Glomerular visceral epithelial cell (primary cell): ENCODE measurements around the gene NYAP2.

Source experiments
- DNase-seq: peaks from one replicate; pipeline ENCODE4 v3.0.0-alpha.2; 2016; ENCODE audit errors: extremely low spot score

NYAP2 gene

GRCh38 chr2:225558399-225559071 lies 159.0 kb downstream of the NYAP2 start:
- DNase-seq, result no peak

GRCh38 chr2:225559072-225559415 lies 159.5 kb downstream of the NYAP2 start:
- DNase-seq, result no peak

- no peak for DNase-seq
Measured at GRCh38 chr2:225566798-225567197, 167.3 kb downstream of the NYAP2 start.

- no peak for DNase-seq
Measured at GRCh38 chr2:225569995-225570394, 170.5 kb downstream of the NYAP2 start.

- DNase-seq, result no peak
Measured at GRCh38 chr2:225573603-225574002, 174.1 kb downstream of the NYAP2 start.

- no peak for DNase-seq
Measured at GRCh38 chr2:225574582-225575138, 175.2 kb downstream of the NYAP2 start.

- DNase-seq, result no peak
Measured at GRCh38 chr2:225581135-225581534, 181.6 kb downstream of the NYAP2 start.

- DNase-seq, result no peak
Measured at GRCh38 chr2:225581906-225582305, 182.4 kb downstream of the NYAP2 start.

- DNase-seq, result no peak
Measured at GRCh38 chr2:225582355-225583116, 183.0 kb downstream of the NYAP2 start.

- DNase-seq, result no peak
Measured at GRCh38 chr2:225584796-225585195, 185.3 kb downstream of the NYAP2 start.

- DNase-seq, result no peak
Measured at GRCh38 chr2:225590932-225591331, 191.4 kb downstream of the NYAP2 start.

- no peak for DNase-seq
Measured at GRCh38 chr2:225597911-225598310, 198.4 kb downstream of the NYAP2 start.

GRCh38 chr2:225598426-225598825 lies 198.9 kb downstream of the NYAP2 start:
- no peak for DNase-seq

- no peak for DNase-seq
Measured at GRCh38 chr2:225598897-225599296, 199.4 kb downstream of the NYAP2 start.

GRCh38 chr2:225599856-225600255 lies 200.3 kb downstream of the NYAP2 start:
- DNase-seq, result no peak

GRCh38 chr2:225600444-225600843 lies 200.9 kb downstream of the NYAP2 start:
- DNase-seq, result no peak

GRCh38 chr2:225600865-225601264 lies 201.4 kb downstream of the NYAP2 start:
- DNase-seq, result no peak

GRCh38 chr2:225602205-225602604 lies 202.7 kb downstream of the NYAP2 start:
- DNase-seq, result no peak

GRCh38 chr2:225608136-225608535 lies 208.6 kb downstream of the NYAP2 start:
- no peak for DNase-seq

GRCh38 chr2:225612636-225613035 lies 213.1 kb downstream of the NYAP2 start:
- DNase-seq, result no peak

- no peak for DNase-seq
Measured at GRCh38 chr2:225614915-225615314, 215.4 kb downstream of the NYAP2 start.

GRCh38 chr2:225615514-225615913 lies 216.0 kb downstream of the NYAP2 start:
- no peak for DNase-seq

- DNase-seq, result no peak
Measured at GRCh38 chr2:225616372-225616771, 216.9 kb downstream of the NYAP2 start.
